Heart left ventricle (tissue), 16 donors: ENCODE measurements around the gene CTSO. TPM values are rescaled to one million over a fixed set of nuclear protein-coding genes. Genes with fewer than 3 reads are reported as not detected.
"Not testable (repeated sequence)": the region's sequence is repeated elsewhere in the genome, so short reads cannot be mapped to it uniquely, and the experiment has no call there.

Experiments
- ATAC-seq, 4 donors: fragments of 200-7000 bp; cut with Tn5 transposase; one replicate each; pipeline ENCODE4 v1.9.1; 2020 to 2022; ENCODE audit warnings: moderate library complexity in 4 of 4, mild to moderate bottlenecking in 3 of 4, moderate number of reproducible peaks in 1 of 4
- DNase-seq, 5 donors: peaks; one replicate each; pipeline ENCODE4 v3.0.0-alpha.2; 2020
- H3K27ac ChIP-seq, 12 donors: fragments of 200-600 bp; sonication (generic) in 4 of 12; one replicate each; pipeline versions ENCODE4 v1.5.0 to v1.8.0; 2016 to 2022; ENCODE audit warnings: mild to moderate bottlenecking in 2 of 12
- H3K27me3 ChIP-seq, 9 donors: fragments of 200-600 bp; sonication (generic) in 2 of 9; one replicate each; pipeline versions ENCODE4 v1.5.1 to v1.8.0; 2016 to 2022; ENCODE audit warnings: mild to moderate bottlenecking in 3 of 9
- H3K36me3 ChIP-seq, 9 donors: fragments of 200-600 bp; sonication (generic) in 2 of 9; one replicate each; pipeline versions ENCODE4 v1.5.0 to v1.8.0; 2018 to 2022; ENCODE audit warnings: mild to moderate bottlenecking in 2 of 9
- H3K4me1 ChIP-seq, 12 donors: fragments of 200-600 bp; sonication (generic) in 4 of 12; one replicate each; pipeline versions ENCODE4 v1.5.0 to v1.8.0; 2016 to 2022; ENCODE audit warnings: mild to moderate bottlenecking in 3 of 12
- H3K4me3 ChIP-seq, 12 donors: fragments of 200-600 bp; sonication (generic) in 4 of 12; one replicate each; pipeline versions ENCODE4 v1.5.0 to v1.8.0; 2017 to 2022; ENCODE audit warnings: mild to moderate bottlenecking in 9 of 12, moderate library complexity in 4 of 12
- H3K9me3 ChIP-seq, 12 donors: fragments of 200-600 bp; sonication (generic) in 4 of 12; one replicate each; pipeline versions ENCODE4 v1.5.0 to v1.8.0; 2016 to 2022; ENCODE audit warnings: mild to moderate bottlenecking in 1 of 12
- CTCF ChIP-seq, 12 donors: fragments of 200-600 bp; sonication (generic) in 4 of 12; IDR thresholded peaks; one replicate each; pipeline versions ENCODE4 v1.5.0 to v1.8.0; 2018 to 2022; ENCODE audit warnings: antibody characterized with exemption in 12 of 12, mild to moderate bottlenecking in 5 of 12
- POLR2A ChIP-seq, 2 donors: fragments of 450-650 bp; IDR thresholded peaks; one replicate each; pipeline ENCODE4 v1.6.1; 2017; ENCODE audit warnings: antibody characterized with exemption in 2 of 2, mild to moderate bottlenecking in 2 of 2, moderate library complexity in 2 of 2
- WGBS, 4 donors: extraction: QIAGEN DNeasy Blood & Tissue Kit in 2 of 4; methylation state at CpG; one replicate each; pipeline versions ENCODE4 v1.1.5 to v1.1.7; 2013 to 2018; 5-methylcytosine and 5-hydroxymethylcytosine counted together
- intact Hi-C, 10 donors: fragments of 100-400 bp; cut with DNase I; formaldehyde crosslinking; loops; one replicate each; pipeline versions ENCODE4 v1.11.1 to v1.14.2; 2022
- polyA plus RNA-seq, 2 donors: library from polyadenylated mRNA; stranded (reverse); fragments of 200-250 nt; gene quantifications; one replicate each; pipeline ENCODE4 v1.2.3, GENCODE V29; 2013
- total RNA-seq, 9 donors: library from RNA; depleted of rRNA in 2 of 9; stranded (reverse); fragments of >200 nt in 2 of 9; fragmentation: NEBNext Ultra II Directional in 3 of 9; extraction: Animal tissue kit (Norgen Biotek cat#: 25700) in 3 of 9; gene quantifications; one replicate each; pipeline versions ENCODE4 v1.1.0 to v1.2.4, GENCODE V29; 2016 to 2023
- donor health status: ischemic (EF 13 %, LVEDD 7.1; RV severe dilation, severe dysfunction).
- donor health status: healthy with polysubstance abuse.
- donor health status: DM: no; HTN: yes; CAD: no.
- donor health status: DM: no; HTN: no; CAD: no.
- donor health status: ischemic (EF 25% LVEDD 6.9; RV normal size, moderate dysfunction).
- donor health status: ischemic (EF 25% LVEDD 5.7; RV mildly dilated, moderate dysfunction).
- donor health status: healthy.
- donor health status: DM: yes; HTN: yes; CAD: no.
- donor health status: ischemic (EF 35%, LVEDD 5.7; RV mildly dilated, moderate dysfunction).
- donor health status: nonischemic (EF 11% LVEDD 7.7; RV severe dilation, severe dysfunction).
- donor health status: DM: yes; HTN: yes; CAD: no.
- donor health status: PGD.
- donor health status: ischemic (EF 29% LVEDD 5.4; RV normal size, mild dysfunction).
- donor health status: nonischemic (EF 23%, LVEDD 6.1; RV moderate dilation, normal function).

Gene CTSO
- total and polyA plus RNA-seq, 11 donors: 2.6 to 26.0 (median 7.0) TPM

- ATAC-seq: no peak
- Histone ChIP-seq H3K27ac (no peak within 1 kb of the TSS), H3K4me3 (no peak within 1 kb of the TSS), H3K4me1 (peaks cover 0 to 13% (median 0%) of the 10 kb centered on the region in 12 donors), H3K9me3 (peaks cover 0 to 6% (median 0%) of the 10 kb centered on the region in 12 donors), H3K36me3 (no peaks in the 10 kb centered on the region), H3K27me3 (no peaks in the 10 kb centered on the region)
- 38 to 63% (median 52%) methylated on average over 1 of the region's 1 CpG for WGBS, 4 donors
- TF ChIP-seq CTCF (IDR thresholded peaks at IDR 0.05): no peak
- TF ChIP-seq POLR2A (IDR thresholded peaks at IDR 0.05): no peak
- DNase-seq: no peak
- intact Hi-C loops: no loop called here
Measured at GRCh38 chr4:155903453-155903852, 50.2 kb downstream of the CTSO start, which contains the start of gene TDO2. Gene TDO2, plus strand, starts transcription at chr4:155903696. Its CDS starts 63 bp downstream, at chr4:155903759.

- H3K9me3 ChIP-seq: peaks cover 0 to 14% (median 0%) of the 10 kb centered on the region in 12 donors
- no peak for ATAC-seq
- H3K27ac ChIP-seq: peak overlapping the region in 1 of 12 donors; percentile 33
- intact Hi-C loops: no loop called here
- no peaks in the 10 kb centered on the region for H3K36me3 ChIP-seq
- no peak for DNase-seq
- peaks cover 0 to 9% (median 0%) of the 10 kb centered on the region in 12 donors for H3K4me1 ChIP-seq
- no peak overlapping the region for H3K4me3 ChIP-seq
- TF ChIP-seq POLR2A (IDR thresholded peaks at IDR 0.05) (no peak), CTCF (IDR thresholded peaks at IDR 0.05) (no peak)
- no peaks in the 10 kb centered on the region for H3K27me3 ChIP-seq
- 85 to 92% (median 87%) methylated on average over 2 of the region's 2 CpGs for WGBS, 4 donors
Measured at GRCh38 chr4:155901013-155901412, 52.7 kb downstream of the CTSO start.

- intact Hi-C loops: no loop called here
- Histone ChIP-seq H3K9me3 (peaks cover 0 to 14% (median 0%) of the 10 kb centered on the region in 12 donors), H3K4me3 (no peak overlapping the region), H3K27ac (peak overlapping the region in 1 of 12 donors; percentile 57), H3K27me3 (no peaks in the 10 kb centered on the region), H3K4me1 (peaks cover 0 to 9% (median 0%) of the 10 kb centered on the region in 12 donors), H3K36me3 (no peaks in the 10 kb centered on the region)
- DNase-seq (no peak), ATAC-seq (peak in 1 of 4 donors; percentile 20)
- no peak for TF ChIP-seq POLR2A (IDR thresholded peaks at IDR 0.05)
- no peak for TF ChIP-seq CTCF (IDR thresholded peaks at IDR 0.05)
- 26 to 61% (median 52%) methylated on average over 1 of the region's 1 CpG for WGBS, 4 donors
Measured at GRCh38 chr4:155900381-155900780, 53.3 kb downstream of the CTSO start.

- 6 to 16% (median 14%) methylated on average over 3 of the region's 3 CpGs for WGBS, 4 donors
- H3K4me1 ChIP-seq: peaks cover 0 to 9% (median 0%) of the 10 kb centered on the region in 12 donors
- DNase-seq: no peak
Measured at GRCh38 chr4:155899891-155900290, 53.8 kb downstream of the CTSO start.

GRCh38 chr4:155898371-155898770 is 55.3 kb downstream of the CTSO start:
- H3K36me3 ChIP-seq, ATAC-seq, H3K27me3 ChIP-seq, DNase-seq, H3K4me1 ChIP-seq, H3K27ac ChIP-seq, H3K4me3 ChIP-seq, intact Hi-C loops: not testable (repeated sequence)
- H3K9me3 ChIP-seq: peaks cover 0 to 14% (median 0%) of the 10 kb centered on the region in 12 donors
- WGBS, 4 donors: 72 to 78% (median 74%) methylated on average over 2 of the region's 2 CpGs

More at GRCh38 chr4:155899891-155900290, 53.8 kb downstream of the CTSO start:
- H3K27ac ChIP-seq: peak overlapping the region in 2 of 12 donors; percentile 24 to 57
- no peaks in the 10 kb centered on the region for H3K36me3 ChIP-seq
- H3K9me3 ChIP-seq: peaks cover 0 to 14% (median 0%) of the 10 kb centered on the region in 12 donors
- H3K27me3 ChIP-seq: no peaks in the 10 kb centered on the region
- H3K4me3 ChIP-seq: no peak overlapping the region
- intact Hi-C loops: no loop called here
- no peak for ATAC-seq
- no peak for TF ChIP-seq CTCF (IDR thresholded peaks at IDR 0.05)
- TF ChIP-seq POLR2A (IDR thresholded peaks at IDR 0.05): no peak
